ENCODE results near the gene SP5.

GRCh38 chr2:170703776-170704476 lies 11.2 kb upstream of the SP5 start:
- no peak for TF ChIP-seq CTCF (IDR thresholded peaks at IDR 0.05 in 4 of 5, conservative IDR thresholded peaks at IDR 0.05 in 1 of 5)
- TF ChIP-seq POLR2A (IDR thresholded peaks at IDR 0.05): no peak

All from gastrocnemius medialis (tissue), 4 donors.